Osteoblast (primary cell): ENCODE results near the gene RPL29. TPM values are rescaled to one million over a fixed set of nuclear protein-coding genes. Genes with fewer than 3 reads are reported as not detected.

Experiments used
- DNase-seq: peaks from one replicate; pipeline ENCODE4 v3.0.0; 2011; ENCODE audit warnings: low spot score, mixed read lengths; ENCODE audit not compliant: insufficient read length; ENCODE audit errors: missing footprints
- H2AFZ ChIP-seq: 2 replicates; pipeline ENCODE4 v1.6.0; 2011; ENCODE audit warnings: mild to moderate bottlenecking, low read length
- H3K27ac ChIP-seq: 2 replicates; pipeline ENCODE4 v1.5.1; 2011; ENCODE audit warnings: mild to moderate bottlenecking, low read depth, low read length, moderate library complexity
- H3K27me3 ChIP-seq: 2 replicates; pipeline ENCODE4 v1.6.0; 2012; ENCODE audit warnings: mild to moderate bottlenecking, control low read depth, inconsistent platforms, low read length, moderate library complexity; ENCODE audit not compliant: insufficient read depth
- H3K36me3 ChIP-seq: 2 replicates; pipeline ENCODE4 v1.5.1; 2011; ENCODE audit warnings: mild to moderate bottlenecking, low read length, control low read depth, moderate library complexity; ENCODE audit not compliant: insufficient read depth
- H3K4me1 ChIP-seq: 2 replicates; pipeline ENCODE4 v1.5.1; 2011; ENCODE audit warnings: mild to moderate bottlenecking, low read length, control low read depth, moderate library complexity; ENCODE audit not compliant: insufficient read depth
- H3K4me2 ChIP-seq: 2 replicates; pipeline ENCODE4 v1.6.0; 2011; ENCODE audit warnings: mild to moderate bottlenecking, low read length; ENCODE audit not compliant: insufficient read depth
- H3K4me3 ChIP-seq: fragments of 200-600 bp; sonication (generic); 3 replicates; pipeline ENCODE4 v1.5.1; 2012; ENCODE audit warnings: mild to moderate bottlenecking, low read length, inconsistent platforms; ENCODE audit not compliant: insufficient read depth
- H3K79me2 ChIP-seq: 2 replicates; pipeline ENCODE4 v1.6.0; 2012; ENCODE audit warnings: mild to moderate bottlenecking, low read length, control low read depth, inconsistent platforms; ENCODE audit not compliant: insufficient read depth
- H3K9me3 ChIP-seq: 2 replicates; pipeline ENCODE4 v1.5.1; 2011; ENCODE audit warnings: low read depth, low read length, control low read depth
- H4K20me1 ChIP-seq: 2 replicates; pipeline ENCODE4 v1.6.0; 2012; ENCODE audit warnings: mild to moderate bottlenecking, low read length, control low read depth; ENCODE audit not compliant: insufficient read depth
- total RNA-seq: library from RNA; depleted of rRNA; stranded (reverse); fragments of >200 nt; gene quantifications from 2 replicates; pipeline ENCODE4 v1.2.3, GENCODE V29; 2012
- TF ChIP-seq, protein P1 (sequence below): IDR thresholded peaks from 2 replicates; pipeline ENCODE4 v1.5.1; 2011; ENCODE audit warnings: mild to moderate bottlenecking, low read depth, low read length, moderate library complexity; ENCODE audit errors: extremely low read depth

The RPL29 gene
- total RNA-seq, 1 donor: 862 TPM

DNA sequence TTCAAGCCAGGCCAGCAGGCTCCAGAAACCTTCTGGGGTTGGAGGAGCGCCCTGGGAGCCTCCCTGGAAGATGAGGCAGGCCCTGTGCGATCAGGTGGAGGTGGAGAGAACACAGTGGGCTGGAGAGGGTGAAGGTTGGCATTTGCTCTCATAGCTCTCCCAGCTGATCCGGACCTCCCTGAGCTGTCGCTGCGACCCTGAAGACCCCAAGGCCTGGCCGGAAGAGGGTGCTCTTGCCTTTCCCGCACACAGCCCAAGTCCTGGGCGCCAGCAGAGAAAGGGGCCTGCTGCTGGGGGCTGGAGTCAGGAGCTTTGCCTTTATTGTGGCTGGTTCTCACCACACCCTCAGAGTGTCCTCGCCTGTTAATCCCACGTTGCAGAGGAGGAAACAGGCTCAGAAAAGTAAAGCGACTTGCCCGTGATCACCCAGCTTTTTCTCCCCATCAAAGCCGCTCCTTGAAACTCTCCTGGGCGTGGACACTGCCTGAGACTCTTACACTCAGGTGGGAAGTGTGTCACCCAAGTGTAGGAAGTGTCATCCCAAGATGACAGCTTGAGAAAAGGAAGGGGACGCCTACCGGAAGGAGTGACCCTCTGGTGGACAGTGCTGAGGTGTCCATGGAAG is 8.6 kb upstream of the RPL29 start:
- no peak overlapping the region for H3K4me3 ChIP-seq
- no peak overlapping the region for H3K27ac ChIP-seq
- no peak overlapping the region for H3K4me2 ChIP-seq
- H3K27me3 ChIP-seq: no peaks in the 10 kb centered on the region
- TF ChIP-seq, protein P1, sequence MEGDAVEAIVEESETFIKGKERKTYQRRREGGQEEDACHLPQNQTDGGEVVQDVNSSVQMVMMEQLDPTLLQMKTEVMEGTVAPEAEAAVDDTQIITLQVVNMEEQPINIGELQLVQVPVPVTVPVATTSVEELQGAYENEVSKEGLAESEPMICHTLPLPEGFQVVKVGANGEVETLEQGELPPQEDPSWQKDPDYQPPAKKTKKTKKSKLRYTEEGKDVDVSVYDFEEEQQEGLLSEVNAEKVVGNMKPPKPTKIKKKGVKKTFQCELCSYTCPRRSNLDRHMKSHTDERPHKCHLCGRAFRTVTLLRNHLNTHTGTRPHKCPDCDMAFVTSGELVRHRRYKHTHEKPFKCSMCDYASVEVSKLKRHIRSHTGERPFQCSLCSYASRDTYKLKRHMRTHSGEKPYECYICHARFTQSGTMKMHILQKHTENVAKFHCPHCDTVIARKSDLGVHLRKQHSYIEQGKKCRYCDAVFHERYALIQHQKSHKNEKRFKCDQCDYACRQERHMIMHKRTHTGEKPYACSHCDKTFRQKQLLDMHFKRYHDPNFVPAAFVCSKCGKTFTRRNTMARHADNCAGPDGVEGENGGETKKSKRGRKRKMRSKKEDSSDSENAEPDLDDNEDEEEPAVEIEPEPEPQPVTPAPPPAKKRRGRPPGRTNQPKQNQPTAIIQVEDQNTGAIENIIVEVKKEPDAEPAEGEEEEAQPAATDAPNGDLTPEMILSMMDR: peak; percentile 61
- H3K4me1 ChIP-seq: peaks cover 14% of the 10 kb centered on the region
- H4K20me1 ChIP-seq: no peaks in the 10 kb centered on the region
- H2AFZ ChIP-seq: no peak overlapping the region
- peak; percentile 86 for DNase-seq
- no peaks in the 10 kb centered on the region for H3K36me3 ChIP-seq
- H3K9me3 ChIP-seq: no peaks in the 10 kb centered on the region
- H3K79me2 ChIP-seq: no peaks in the 10 kb centered on the region

DNA sequence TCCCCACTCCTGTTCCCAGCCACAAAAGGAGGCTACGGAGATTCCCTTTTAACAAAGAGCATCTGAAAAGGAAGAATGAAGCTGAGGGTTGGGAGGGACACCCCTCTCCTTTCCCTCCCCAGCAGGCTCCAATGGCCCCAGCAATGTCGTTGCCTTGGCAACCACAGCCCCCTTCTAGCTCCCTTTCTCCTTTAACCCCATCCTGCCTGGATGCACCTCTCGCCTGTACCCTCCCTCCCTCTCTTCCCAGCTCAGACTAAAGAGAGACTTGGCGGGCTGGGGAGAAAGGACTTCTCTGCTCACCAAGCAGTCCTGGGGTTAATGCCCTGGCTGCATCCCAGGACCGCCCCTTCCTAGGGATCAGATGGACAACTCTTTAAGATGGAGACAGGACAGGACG is 7.1 kb upstream of the RPL29 start:
- Histone ChIP-seq H3K4me1 (peaks cover 14% of the 10 kb centered on the region), H3K9me3 (no peaks in the 10 kb centered on the region), H4K20me1 (no peaks in the 10 kb centered on the region), H3K27me3 (no peaks in the 10 kb centered on the region), H2AFZ (no peak overlapping the region), H3K27ac (no peak overlapping the region), H3K79me2 (no peaks in the 10 kb centered on the region), H3K36me3 (no peaks in the 10 kb centered on the region), H3K4me3 (no peak overlapping the region), H3K4me2 (no peak overlapping the region)
- TF ChIP-seq, protein P1: no peak
- no peak for DNase-seq

DNA sequence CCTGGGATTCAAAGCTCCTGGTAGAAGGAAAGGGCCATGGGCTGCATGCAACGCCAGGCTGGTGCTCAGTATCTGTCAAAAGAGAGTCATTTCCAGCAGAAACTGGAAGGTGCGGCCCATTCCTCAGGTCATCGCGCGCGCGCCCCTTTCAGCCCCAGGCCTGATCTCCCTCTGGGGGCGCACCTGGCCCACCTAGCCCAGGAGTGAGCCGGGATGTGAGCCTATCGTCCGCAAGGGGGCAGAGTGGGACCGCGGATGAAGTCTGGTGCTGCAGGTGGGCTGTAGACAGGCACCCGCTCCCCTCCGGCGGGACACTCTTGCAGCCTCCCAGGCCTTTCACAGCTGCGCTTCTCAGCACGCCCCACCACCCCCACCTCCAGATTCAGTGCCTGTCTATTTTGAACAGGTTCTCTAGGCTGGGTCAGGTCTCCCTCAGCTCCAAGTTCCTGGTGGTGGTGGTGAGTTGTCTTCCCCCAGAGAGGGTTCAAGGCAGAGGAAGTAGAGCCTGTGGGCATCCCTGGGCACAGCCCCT is 5.8 kb upstream of the RPL29 start:
- Histone ChIP-seq H4K20me1 (no peaks in the 10 kb centered on the region), H3K9me3 (no peaks in the 10 kb centered on the region), H2AFZ (no peak overlapping the region), H3K36me3 (no peaks in the 10 kb centered on the region), H3K27ac (no peak overlapping the region), H3K4me1 (peaks cover 14% of the 10 kb centered on the region), H3K79me2 (no peaks in the 10 kb centered on the region), H3K27me3 (peaks cover 5% of the 10 kb centered on the region), H3K4me2 (no peak overlapping the region), H3K4me3 (no peak overlapping the region)
- TF ChIP-seq, protein P1: peak; percentile 80
- peak; percentile 97 for DNase-seq

DNA sequence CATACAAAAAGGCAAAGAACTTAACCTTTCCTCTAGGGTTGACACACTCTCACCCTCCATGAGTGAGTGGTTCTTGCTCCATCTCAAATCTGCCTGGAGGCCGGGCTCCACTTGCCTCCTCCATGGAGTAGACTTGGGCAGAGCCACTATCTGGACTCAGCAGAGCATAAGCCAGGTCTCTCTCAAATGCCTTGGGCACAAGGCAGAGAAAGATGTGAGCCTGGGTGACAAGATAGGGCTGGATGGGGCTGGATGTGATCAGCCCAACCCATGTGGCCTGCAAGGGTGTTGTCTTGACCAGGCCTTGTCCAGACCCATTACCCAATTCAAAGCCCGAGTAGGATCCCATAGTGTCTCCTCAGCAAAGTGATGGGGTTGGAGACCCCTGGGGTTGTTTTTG is 4.2 kb upstream of the RPL29 start:
- H4K20me1 ChIP-seq: peaks cover 6% of the 10 kb centered on the region
- H3K4me1 ChIP-seq: peaks cover 2% of the 10 kb centered on the region
- TF ChIP-seq, protein P1: no peak
- no peak for DNase-seq
- no peak overlapping the region for H3K4me3 ChIP-seq
- no peak overlapping the region for H2AFZ ChIP-seq
- no peak overlapping the region for H3K4me2 ChIP-seq
- peaks cover 4% of the 10 kb centered on the region for H3K36me3 ChIP-seq
- H3K27ac ChIP-seq: no peak overlapping the region
- no peaks in the 10 kb centered on the region for H3K9me3 ChIP-seq
- peaks cover 5% of the 10 kb centered on the region for H3K27me3 ChIP-seq
- H3K79me2 ChIP-seq: peaks cover 9% of the 10 kb centered on the region
